Thyroid gland (tissue), 4 donors: Measurements from ENCODE around the gene OTOA.

Source experiments
- CTCF ChIP-seq, 6 experiments: fragments of 200-600 bp in 3 of 6; fragments of 450-650 bp in 3 of 6; sonication (generic) in 3 of 6; IDR thresholded peaks; one replicate each; pipeline ENCODE4 v1.5.1; 2016 to 2019; ENCODE audit warnings: antibody characterized with exemption in 6 of 6, mild to moderate bottlenecking in 2 of 6, inconsistent platforms in 1 of 6, moderate library complexity in 1 of 6
- POLR2A ChIP-seq, 2 donors: fragments of 450-650 bp; IDR thresholded peaks; one replicate each; pipeline ENCODE4 v1.6.1; 2017; ENCODE audit warnings: antibody characterized with exemption in 2 of 2, mild to moderate bottlenecking in 2 of 2, moderate library complexity in 1 of 2

GRCh38 chr16:21638573-21638975 is 25.2 kb upstream of the OTOA start:
- TF ChIP-seq CTCF (IDR thresholded peaks at IDR 0.05) (no peak), POLR2A (IDR thresholded peaks at IDR 0.05) (no peak)
